DND-41 (cell line): ENCODE results near the gene TTPAL.

Experiments used
- ATAC-seq: fragments of 200-7000 bp; cut with Tn5 transposase; 3 replicates; pipeline ENCODE4 v1.9.1; 2021; ENCODE audit warnings: low read depth; ENCODE audit not compliant: insufficient read depth
- DNase-seq: peaks from one replicate; pipeline ENCODE4 v3.0.0-alpha.2; 2020
- H2AFZ ChIP-seq: 2 replicates; pipeline ENCODE4 v1.6.0; 2012; ENCODE audit warnings: low read depth, low read length
- H3K27ac ChIP-seq: 2 replicates; pipeline ENCODE4 v1.5.1; 2012; ENCODE audit warnings: low read length, inconsistent platforms
- H3K27me3 ChIP-seq: fragments of 200-600 bp; sonication (generic); 2 replicates; pipeline ENCODE4 v1.6.0; 2012; ENCODE audit warnings: low read length, mild to moderate bottlenecking, inconsistent platforms; ENCODE audit not compliant: insufficient read depth, poor library complexity
- H3K36me3 ChIP-seq: 2 replicates; pipeline ENCODE4 v1.5.1; 2012; ENCODE audit warnings: low read length, inconsistent platforms; ENCODE audit not compliant: insufficient read depth
- H3K4me1 ChIP-seq: 2 replicates; pipeline ENCODE4 v1.5.1; 2012; ENCODE audit warnings: mild to moderate bottlenecking, low read length; ENCODE audit not compliant: insufficient read depth
- H3K4me2 ChIP-seq: 2 replicates; pipeline ENCODE4 v1.6.0; 2012; ENCODE audit warnings: mild to moderate bottlenecking, moderate library complexity, low read length, inconsistent platforms; ENCODE audit not compliant: insufficient read depth
- H3K4me3 ChIP-seq, 2 experiments: fragments of 200-600 bp in 1 of 2; shearing (Covaris generic) in 1 of 2; 2 replicates each; pipeline ENCODE4 v1.5.1; 2012 to 2016; ENCODE audit warnings: inconsistent platforms in 2 of 2, low read length in 2 of 2, mild to moderate bottlenecking in 2 of 2, low read depth in 1 of 2, moderate library complexity in 1 of 2
- H3K79me2 ChIP-seq: 2 replicates; pipeline ENCODE4 v1.6.0; 2012; ENCODE audit warnings: low read length, inconsistent platforms; ENCODE audit not compliant: insufficient read depth
- H3K9ac ChIP-seq: 2 replicates; pipeline ENCODE4 v1.6.0; 2012; ENCODE audit warnings: low read depth, mild to moderate bottlenecking, inconsistent platforms, low read length, moderate library complexity
- H3K9me3 ChIP-seq: 2 replicates; pipeline ENCODE4 v1.5.1; 2012; ENCODE audit warnings: low read length, moderate library complexity, mild to moderate bottlenecking, inconsistent platforms; ENCODE audit not compliant: insufficient read depth, severe bottlenecking
- H4K20me1 ChIP-seq: 2 replicates; pipeline ENCODE4 v1.6.0; 2012; ENCODE audit warnings: low read length; ENCODE audit not compliant: insufficient read depth
- EZH2 ChIP-seq: IDR thresholded peaks from 3 replicates; pipeline ENCODE4 v1.6.1; 2012; ENCODE audit warnings: borderline replicate concordance, low read depth, mild to moderate bottlenecking, moderate library complexity, low read length, inconsistent platforms; ENCODE audit not compliant: severe bottlenecking
- TF ChIP-seq, protein P1 (sequence below): IDR thresholded peaks from 2 replicates; pipeline ENCODE4 v1.5.1; 2012; ENCODE audit warnings: borderline replicate concordance, low read length, moderate library complexity, mild to moderate bottlenecking; ENCODE audit not compliant: poor library complexity, severe bottlenecking; ENCODE audit errors: extremely low read depth

The TTPAL gene

DNA sequence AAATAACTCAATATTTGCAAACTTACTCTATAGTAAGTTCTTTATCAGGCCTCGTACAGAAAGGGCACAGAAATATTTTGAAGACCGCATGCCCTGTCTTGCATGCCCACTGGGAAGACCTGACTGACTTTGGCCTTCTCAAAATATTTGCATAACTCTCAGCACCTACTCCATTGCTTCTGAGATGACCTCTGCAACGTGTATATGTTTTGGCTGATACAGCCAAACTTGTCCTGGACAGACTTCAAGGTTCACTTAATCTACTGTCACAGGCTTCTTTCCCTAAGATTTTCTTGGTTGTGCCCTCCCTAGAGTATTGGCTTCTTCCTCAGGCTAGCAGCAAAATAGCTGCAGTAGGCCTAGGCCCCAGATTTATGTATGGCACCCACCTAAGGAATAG is 67.7 kb downstream of the TTPAL start:
- no peaks in the 10 kb centered on the region for H4K20me1 ChIP-seq
- H3K27ac ChIP-seq: no peak overlapping the region
- H2AFZ ChIP-seq: no peak overlapping the region
- H3K4me1 ChIP-seq: no peaks in the 10 kb centered on the region
- H3K9ac ChIP-seq: no peak overlapping the region
- H3K36me3 ChIP-seq: no peaks in the 10 kb centered on the region
- peaks cover 6% of the 10 kb centered on the region for H3K27me3 ChIP-seq
- TF ChIP-seq, protein P1, sequence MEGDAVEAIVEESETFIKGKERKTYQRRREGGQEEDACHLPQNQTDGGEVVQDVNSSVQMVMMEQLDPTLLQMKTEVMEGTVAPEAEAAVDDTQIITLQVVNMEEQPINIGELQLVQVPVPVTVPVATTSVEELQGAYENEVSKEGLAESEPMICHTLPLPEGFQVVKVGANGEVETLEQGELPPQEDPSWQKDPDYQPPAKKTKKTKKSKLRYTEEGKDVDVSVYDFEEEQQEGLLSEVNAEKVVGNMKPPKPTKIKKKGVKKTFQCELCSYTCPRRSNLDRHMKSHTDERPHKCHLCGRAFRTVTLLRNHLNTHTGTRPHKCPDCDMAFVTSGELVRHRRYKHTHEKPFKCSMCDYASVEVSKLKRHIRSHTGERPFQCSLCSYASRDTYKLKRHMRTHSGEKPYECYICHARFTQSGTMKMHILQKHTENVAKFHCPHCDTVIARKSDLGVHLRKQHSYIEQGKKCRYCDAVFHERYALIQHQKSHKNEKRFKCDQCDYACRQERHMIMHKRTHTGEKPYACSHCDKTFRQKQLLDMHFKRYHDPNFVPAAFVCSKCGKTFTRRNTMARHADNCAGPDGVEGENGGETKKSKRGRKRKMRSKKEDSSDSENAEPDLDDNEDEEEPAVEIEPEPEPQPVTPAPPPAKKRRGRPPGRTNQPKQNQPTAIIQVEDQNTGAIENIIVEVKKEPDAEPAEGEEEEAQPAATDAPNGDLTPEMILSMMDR: no peak
- no peak for TF ChIP-seq EZH2
- no peaks in the 10 kb centered on the region for H3K9me3 ChIP-seq
- no peaks in the 10 kb centered on the region for H3K79me2 ChIP-seq
- no peak for DNase-seq
- ATAC-seq: no peak
- no peak overlapping the region for H3K4me3 ChIP-seq
- no peak overlapping the region for H3K4me2 ChIP-seq
